ENCODE measurements around the gene MYO1E. TPM values are rescaled to one million over a fixed set of nuclear protein-coding genes. Genes with fewer than 3 reads are reported as not detected.

Gene MYO1E
- total and polyA plus RNA-seq, 2 of the 8 experiments (the other 6 are each of a cell fraction or from before 2014, with no cell fraction given): 19.6 to 142 TPM

- Histone ChIP-seq H3K23me2 (ENCODE audit: low read depth, low read length) (no peaks in the 10 kb centered on the region), H3K79me2 (ENCODE audit: control insufficient read depth in 1 of 2, insufficient read depth in 2 of 2, low read length in 2 of 2) (no peaks in the 10 kb centered on the region), H2BK20ac (ENCODE audit: low read length) (no peak overlapping the region), H2AFZ (ENCODE audit: low read length) (no peak overlapping the region), H3K36me3 (ENCODE audit: control insufficient read depth in 2 of 4, insufficient read depth in 4 of 4, low read length in 3 of 4) (peaks cover 0 to 5% (median 0%) of the 10 kb centered on the region in 4 experiments; a peak in 1 of 8 replicates), H3K9ac (replicated peaks in 1 of 4; ENCODE audit: extremely low read depth in 1 of 4, low read depth in 3 of 4, low read length in 3 of 4) (no peak overlapping the region), H3K4ac (replicated peaks; ENCODE audit: insufficient read length, low read depth, low read length) (no peak overlapping the region), H3K4me2 (ENCODE audit: insufficient read depth in 1 of 2, low read depth in 2 of 2, low read length in 2 of 2) (no peak overlapping the region), H2BK120ac (replicated peaks; ENCODE audit: low read depth, low read length) (no peak overlapping the region), H3K18ac (ENCODE audit: extremely low read depth, low read length) (no peak overlapping the region), H2BK5ac (ENCODE audit: low read depth, low read length) (no peak overlapping the region), H3K27me3 (replicated peaks in 1 of 4; ENCODE audit: control insufficient read depth in 3 of 4, extremely low read depth in 1 of 4, insufficient read depth in 3 of 4, low read length in 3 of 4) (no peaks in the 10 kb centered on the region), H3K4me3 (ENCODE audit: extremely low read depth in 1 of 4, insufficient read depth in 2 of 4, low read depth in 3 of 4, low read length in 4 of 4) (no peak overlapping the region), H4K20me1 (replicated peaks in 1 of 2; ENCODE audit: control insufficient read depth in 1 of 2, insufficient read depth in 2 of 2, low read length in 2 of 2) (peaks cover 0 to 2% of the 10 kb centered on the region in 2 experiments), H3K4me1 (replicated peaks in 1 of 4; ENCODE audit: control insufficient read depth in 3 of 4, insufficient read depth in 4 of 4, low read length in 3 of 4) (no peaks in the 10 kb centered on the region), H3K79me1 (ENCODE audit: low read depth, low read length) (no peaks in the 10 kb centered on the region), H3K9me3 (ENCODE audit: insufficient read depth in 2 of 2, low read depth in 1 of 2, low read length in 1 of 2) (no peaks in the 10 kb centered on the region), H3K27ac (ENCODE audit: low read depth, low read length) (no peak overlapping the region), H3K14ac (ENCODE audit: insufficient read length) (no peak overlapping the region), H2BK15ac (ENCODE audit: low read length) (no peak overlapping the region), H4K91ac (replicated peaks; ENCODE audit: insufficient read length, low read length) (no peak overlapping the region), H2BK12ac (ENCODE audit: low read depth, low read length) (no peak overlapping the region), H3K56ac (replicated peaks; ENCODE audit: insufficient read length, low read depth, low read length) (no peak overlapping the region), H2AK5ac (ENCODE audit: low read depth, low read length) (no peak overlapping the region), H4K8ac (ENCODE audit: extremely low read depth, insufficient read depth, low read length) (no peak overlapping the region), H4K5ac (ENCODE audit: insufficient read length, low read depth, low read length) (no peak overlapping the region), H3K23ac (ENCODE audit: insufficient read length) (no peak overlapping the region)
- FAIRE-seq (no peak), DNase-seq (ENCODE audit: low read depth in 1 of 2, low spot score in 2 of 2) (no peak)
- POLR2A ChIA-PET (ENCODE audit: partially characterized antibody): no interaction called here
- CTCF ChIA-PET (ENCODE audit: partially characterized antibody): interaction anchor here (1.2 to 7.6 kb wide), 2 partner anchors 12 to 154 kb away, joined by 3 to 46 read pairs; no protein-coding TSS in a partner anchor
- 71% methylated on average over 4 of the region's 4 CpGs; no CpG with 5 or more reads in 1 of the 2 experiments for WGBS, 2 experiments (ENCODE audit: extremely low coverage in 1 of 2, insufficient coverage in 1 of 2, insufficient read length in 1 of 2, insufficient replicate concordance in 2 of 2, low coverage in 1 of 2, low lambda C conversion rate in 2 of 2, missing lambda C conversion rate in 1 of 2)
- TF ChIP-seq CHD1 (IDR thresholded peaks at IDR 0.05; ENCODE audit: low read depth, low read length): no peak
- TF ChIP-seq, protein P1, sequence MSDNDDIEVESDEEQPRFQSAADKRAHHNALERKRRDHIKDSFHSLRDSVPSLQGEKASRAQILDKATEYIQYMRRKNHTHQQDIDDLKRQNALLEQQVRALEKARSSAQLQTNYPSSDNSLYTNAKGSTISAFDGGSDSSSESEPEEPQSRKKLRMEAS (IDR thresholded peaks at IDR 0.05): no peak
- TF ChIP-seq EGR1 (IDR thresholded peaks at IDR 0.05; ENCODE audit: borderline replicate concordance, low read depth, low read length): no peak
- TF ChIP-seq, protein P2, sequence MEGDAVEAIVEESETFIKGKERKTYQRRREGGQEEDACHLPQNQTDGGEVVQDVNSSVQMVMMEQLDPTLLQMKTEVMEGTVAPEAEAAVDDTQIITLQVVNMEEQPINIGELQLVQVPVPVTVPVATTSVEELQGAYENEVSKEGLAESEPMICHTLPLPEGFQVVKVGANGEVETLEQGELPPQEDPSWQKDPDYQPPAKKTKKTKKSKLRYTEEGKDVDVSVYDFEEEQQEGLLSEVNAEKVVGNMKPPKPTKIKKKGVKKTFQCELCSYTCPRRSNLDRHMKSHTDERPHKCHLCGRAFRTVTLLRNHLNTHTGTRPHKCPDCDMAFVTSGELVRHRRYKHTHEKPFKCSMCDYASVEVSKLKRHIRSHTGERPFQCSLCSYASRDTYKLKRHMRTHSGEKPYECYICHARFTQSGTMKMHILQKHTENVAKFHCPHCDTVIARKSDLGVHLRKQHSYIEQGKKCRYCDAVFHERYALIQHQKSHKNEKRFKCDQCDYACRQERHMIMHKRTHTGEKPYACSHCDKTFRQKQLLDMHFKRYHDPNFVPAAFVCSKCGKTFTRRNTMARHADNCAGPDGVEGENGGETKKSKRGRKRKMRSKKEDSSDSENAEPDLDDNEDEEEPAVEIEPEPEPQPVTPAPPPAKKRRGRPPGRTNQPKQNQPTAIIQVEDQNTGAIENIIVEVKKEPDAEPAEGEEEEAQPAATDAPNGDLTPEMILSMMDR (IDR thresholded peaks at IDR 0.05; ENCODE audit: control extremely low read depth in 1 of 3, insufficient read depth in 1 of 3, low read depth in 1 of 3, low read length in 3 of 3): no peak
- no peak for TF ChIP-seq POLR2AphosphoS5 (IDR thresholded peaks at IDR 0.05; ENCODE audit: low read depth, low read length)
- no peak for TF ChIP-seq CEBPB (IDR thresholded peaks at IDR 0.05; ENCODE audit: low read depth, low read length)
- TF ChIP-seq RAD21 (IDR thresholded peaks at IDR 0.05 in 1 of 2, conservative IDR thresholded peaks at IDR 0.05 in 1 of 2; ENCODE audit: low read depth in 2 of 2, low read length in 2 of 2): no peak
- TF ChIP-seq, protein P3, sequence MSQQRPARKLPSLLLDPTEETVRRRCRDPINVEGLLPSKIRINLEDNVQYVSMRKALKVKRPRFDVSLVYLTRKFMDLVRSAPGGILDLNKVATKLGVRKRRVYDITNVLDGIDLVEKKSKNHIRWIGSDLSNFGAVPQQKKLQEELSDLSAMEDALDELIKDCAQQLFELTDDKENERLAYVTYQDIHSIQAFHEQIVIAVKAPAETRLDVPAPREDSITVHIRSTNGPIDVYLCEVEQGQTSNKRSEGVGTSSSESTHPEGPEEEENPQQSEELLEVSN (IDR thresholded peaks at IDR 0.05): no peak
- no peak for TF ChIP-seq SIX5 (IDR thresholded peaks at IDR 0.05; ENCODE audit: low read depth, low read length)
- TF ChIP-seq GABPA (IDR thresholded peaks at IDR 0.05; ENCODE audit: borderline replicate concordance, insufficient read depth, low read length): no peak
- no peak for TF ChIP-seq FOSL1 (IDR thresholded peaks at IDR 0.05; ENCODE audit: insufficient read depth, low read depth, low read length)
Observed at GRCh38 chr15:59258317-59258716, 114.4 kb downstream of the MYO1E start.
